ENCODE measurements around the gene PI3.

Gene PI3

GRCh38 chr20:45211569-45212474 is 37.1 kb downstream of the PI3 start:
- no peak for DNase-seq
- Histone ChIP-seq H3K36me3 (no peaks in the 10 kb centered on the region), H3K4me3 (ENCODE audit: low read depth, low read length) (no peak overlapping the region), H3K27me3 (ENCODE audit: insufficient read depth, low read depth, severe bottlenecking) (no peaks in the 10 kb centered on the region), H3K9me3 (ENCODE audit: severe bottlenecking) (no peaks in the 10 kb centered on the region), H3K27ac (no peak overlapping the region)
- TF ChIP-seq CTCF (IDR thresholded peaks at IDR 0.05; ENCODE audit: low read depth, low read length) = no peak

- no peak overlapping the region for H3K4me3 ChIP-seq (ENCODE audit: low read depth, low read length)
- no peaks in the 10 kb centered on the region for H3K9me3 ChIP-seq (ENCODE audit: severe bottlenecking)
- TF ChIP-seq CTCF (IDR thresholded peaks at IDR 0.05; ENCODE audit: low read depth, low read length) = no peak
- H3K36me3 ChIP-seq = no peaks in the 10 kb centered on the region
- no peaks in the 10 kb centered on the region for H3K27me3 ChIP-seq (ENCODE audit: insufficient read depth, low read depth, severe bottlenecking)
- H3K27ac ChIP-seq = no peak overlapping the region
- no peak for DNase-seq
These were observed 38.1 kb downstream of the PI3 start for GRCh38 chr20:45212836-45213235.

- no peaks in the 10 kb centered on the region for H3K36me3 ChIP-seq
- no peak overlapping the region for H3K27ac ChIP-seq
- H3K4me3 ChIP-seq (ENCODE audit: low read depth, low read length) = no peak overlapping the region
- TF ChIP-seq CTCF (IDR thresholded peaks at IDR 0.05; ENCODE audit: low read depth, low read length) = no peak
- no peak for DNase-seq
- no peaks in the 10 kb centered on the region for H3K27me3 ChIP-seq (ENCODE audit: insufficient read depth, low read depth, severe bottlenecking)
- H3K9me3 ChIP-seq (ENCODE audit: severe bottlenecking) = no peaks in the 10 kb centered on the region
These were observed 43.4 kb downstream of the PI3 start for GRCh38 chr20:45218124-45218523.

- Histone ChIP-seq H3K27me3 (ENCODE audit: insufficient read depth, low read depth, severe bottlenecking) (no peaks in the 10 kb centered on the region), H3K27ac (no peak overlapping the region), H3K36me3 (no peaks in the 10 kb centered on the region), H3K4me3 (ENCODE audit: low read depth, low read length) (no peak overlapping the region), H3K9me3 (ENCODE audit: severe bottlenecking) (no peaks in the 10 kb centered on the region)
- no peak for TF ChIP-seq CTCF (IDR thresholded peaks at IDR 0.05; ENCODE audit: low read depth, low read length)
- no peak for DNase-seq
These were observed 43.9 kb downstream of the PI3 start for GRCh38 chr20:45218636-45219035.

GRCh38 chr20:45221076-45221475 is 46.4 kb downstream of the PI3 start, which contains the start of gene SEMG2:
SEMG2 (plus strand) TSS chr20:45221373; CDS start chr20:45221390, 17 bp downstream.
- no peak for TF ChIP-seq CTCF (IDR thresholded peaks at IDR 0.05; ENCODE audit: low read depth, low read length)
- Histone ChIP-seq H3K36me3 (no peaks in the 10 kb centered on the region), H3K27me3 (ENCODE audit: insufficient read depth, low read depth, severe bottlenecking) (no peaks in the 10 kb centered on the region), H3K4me3 (ENCODE audit: low read depth, low read length) (no peak within 1 kb of the TSS), H3K27ac (no peak within 1 kb of the TSS), H3K9me3 (ENCODE audit: severe bottlenecking) (no peaks in the 10 kb centered on the region)
- no peak for DNase-seq
